Cardiac fibroblast (primary cell): Measurements from ENCODE around the gene TMEM179.

ENCODE experiments used
- DNase-seq, 2 donors: peaks; one replicate each; pipeline versions ENCODE4 v3.0.0 to v3.0.0-alpha.2; 2010; ENCODE audit warnings: low read depth in 2 of 2
- H3K4me3 ChIP-seq, 2 donors: replicated peaks in 1 of 2; 1 replicate in 1 of 2; 2 replicates in 1 of 2; pipeline ENCODE4 v1.5.1; 2011; ENCODE audit warnings: low read depth in 2 of 2, low read length in 2 of 2, mild to moderate bottlenecking in 2 of 2, moderate library complexity in 1 of 2
- TF ChIP-seq, protein P1 (sequence below): IDR thresholded peaks from one replicate; pipeline ENCODE4 v1.5.1; 2011; ENCODE audit warnings: low read depth, mild to moderate bottlenecking, low read length, inconsistent platforms

Gene TMEM179

DNA sequence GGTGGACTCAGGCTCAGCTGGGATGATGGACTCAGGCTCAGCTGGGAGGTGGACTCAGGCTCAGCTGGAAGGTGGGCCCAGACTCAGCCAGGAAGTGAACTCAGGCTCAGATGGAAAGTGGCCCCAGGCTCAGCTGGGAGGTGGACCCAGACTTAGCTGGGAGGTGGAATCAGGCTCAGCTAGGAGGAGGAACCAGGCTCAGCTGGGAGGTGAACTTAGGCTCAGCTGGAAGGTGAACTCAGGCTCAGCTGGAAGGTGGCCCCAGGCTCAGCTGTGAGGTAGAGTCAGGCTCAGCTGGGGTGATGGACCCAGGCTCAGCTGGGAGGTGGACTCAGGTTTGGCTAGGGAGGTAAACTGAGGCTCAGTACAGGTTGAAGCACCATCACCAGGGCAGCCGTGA is 46.8 kb downstream of the TMEM179 start:
- H3K4me3 ChIP-seq, result no peak overlapping the region
- no peak for DNase-seq
- TF ChIP-seq, protein P1, sequence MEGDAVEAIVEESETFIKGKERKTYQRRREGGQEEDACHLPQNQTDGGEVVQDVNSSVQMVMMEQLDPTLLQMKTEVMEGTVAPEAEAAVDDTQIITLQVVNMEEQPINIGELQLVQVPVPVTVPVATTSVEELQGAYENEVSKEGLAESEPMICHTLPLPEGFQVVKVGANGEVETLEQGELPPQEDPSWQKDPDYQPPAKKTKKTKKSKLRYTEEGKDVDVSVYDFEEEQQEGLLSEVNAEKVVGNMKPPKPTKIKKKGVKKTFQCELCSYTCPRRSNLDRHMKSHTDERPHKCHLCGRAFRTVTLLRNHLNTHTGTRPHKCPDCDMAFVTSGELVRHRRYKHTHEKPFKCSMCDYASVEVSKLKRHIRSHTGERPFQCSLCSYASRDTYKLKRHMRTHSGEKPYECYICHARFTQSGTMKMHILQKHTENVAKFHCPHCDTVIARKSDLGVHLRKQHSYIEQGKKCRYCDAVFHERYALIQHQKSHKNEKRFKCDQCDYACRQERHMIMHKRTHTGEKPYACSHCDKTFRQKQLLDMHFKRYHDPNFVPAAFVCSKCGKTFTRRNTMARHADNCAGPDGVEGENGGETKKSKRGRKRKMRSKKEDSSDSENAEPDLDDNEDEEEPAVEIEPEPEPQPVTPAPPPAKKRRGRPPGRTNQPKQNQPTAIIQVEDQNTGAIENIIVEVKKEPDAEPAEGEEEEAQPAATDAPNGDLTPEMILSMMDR, result no peak

DNA sequence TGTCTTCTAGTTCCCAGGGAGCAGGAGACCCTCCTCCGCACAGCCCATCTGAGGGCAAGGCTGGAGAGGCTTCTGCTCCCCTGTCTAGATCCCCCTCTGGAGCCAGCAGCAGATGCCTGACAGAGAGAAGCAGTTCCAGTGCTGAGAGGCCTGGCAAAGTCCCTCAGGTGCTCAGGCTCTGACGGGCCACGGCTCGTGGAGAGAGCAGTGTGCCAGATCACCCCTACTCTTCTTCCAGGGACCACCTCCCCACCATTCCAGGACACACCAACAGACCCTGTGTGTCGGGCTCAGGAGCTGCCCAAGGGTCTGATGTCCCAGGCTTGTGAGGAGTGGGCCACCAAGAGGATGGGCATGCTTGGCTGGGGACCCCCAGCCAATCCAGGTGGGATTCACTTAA is 47.5 kb downstream of the TMEM179 start:
- no peak overlapping the region for H3K4me3 ChIP-seq
- DNase-seq, result no peak
- TF ChIP-seq, protein P1, result no peak

GRCh38 chr14:104556256-104557021 is 48.1 kb downstream of the TMEM179 start:
- no peak for DNase-seq
- TF ChIP-seq, protein P1, result no peak
- no peak overlapping the region for H3K4me3 ChIP-seq

- TF ChIP-seq, protein P1, result no peak
- DNase-seq, result no peak
- H3K4me3 ChIP-seq, result no peak overlapping the region
Observed at GRCh38 chr14:104555430-104556255, 48.9 kb downstream of the TMEM179 start.

- DNase-seq, result no peak
- no peak overlapping the region for H3K4me3 ChIP-seq
- TF ChIP-seq, protein P1, result no peak
Observed at GRCh38 chr14:104554608-104555429, 49.8 kb downstream of the TMEM179 start.

DNA sequence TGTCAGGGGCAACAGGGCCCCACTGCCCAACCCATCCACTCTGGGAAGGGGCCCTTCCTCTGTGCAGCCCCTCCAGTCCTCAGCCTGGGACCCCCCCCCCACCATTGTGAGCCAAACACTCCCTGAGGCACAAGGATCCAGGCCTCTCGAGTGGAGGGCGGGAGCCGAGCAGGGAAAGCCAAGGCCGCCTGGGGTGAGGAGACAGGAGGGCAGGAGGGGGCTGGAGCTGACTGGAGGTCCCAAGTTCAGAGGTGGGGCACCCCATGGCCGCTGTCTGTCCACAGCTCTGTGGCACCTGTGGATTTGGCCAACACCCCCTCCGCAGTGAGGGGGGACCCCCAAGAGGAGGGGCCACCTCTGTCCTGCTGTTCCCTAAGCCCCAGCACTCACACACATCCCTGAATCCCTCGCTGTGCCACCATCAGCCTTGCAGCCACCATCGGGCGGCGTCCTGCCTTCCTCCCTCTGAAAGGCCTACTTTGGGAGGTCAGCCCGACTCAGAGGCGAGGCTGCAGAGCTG is 50.4 kb downstream of the TMEM179 start:
- TF ChIP-seq, protein P1, result no peak
- no peak for DNase-seq

More for the DNA sequence above, 50.4 kb downstream of the TMEM179 start:
- H3K4me3 ChIP-seq, result no peak overlapping the region
